Muscle layer of colon (tissue), 2 donors: ENCODE measurements around the gene TMCO4.
"Not testable (repeated sequence)": the region's sequence is repeated elsewhere in the genome, so short reads cannot be mapped to it uniquely, and the experiment has no call there.

Experiments
- H3K27ac ChIP-seq: one replicate; pipeline ENCODE4 v1.7.0; 2013; ENCODE audit warnings: low read depth, mild to moderate bottlenecking, low read length, moderate library complexity
- H3K27me3 ChIP-seq, 2 donors: one replicate each; pipeline ENCODE4 v1.7.0; 2013; ENCODE audit warnings: low read length in 2 of 2, mild to moderate bottlenecking in 2 of 2; ENCODE audit not compliant: insufficient read depth in 2 of 2, control insufficient read depth in 1 of 2
- H3K36me3 ChIP-seq: one replicate; pipeline ENCODE4 v1.7.0; 2013; ENCODE audit warnings: mild to moderate bottlenecking, low read length; ENCODE audit not compliant: insufficient read depth
- H3K4me1 ChIP-seq: one replicate; pipeline ENCODE4 v1.7.0; 2013; ENCODE audit warnings: mild to moderate bottlenecking, low read length; ENCODE audit not compliant: insufficient read depth
- H3K4me3 ChIP-seq, 2 donors: one replicate each; pipeline ENCODE4 v1.7.0; 2013; ENCODE audit warnings: low read length in 2 of 2, low read depth in 1 of 2, mild to moderate bottlenecking in 1 of 2, moderate library complexity in 1 of 2
- H3K9ac ChIP-seq: one replicate; pipeline ENCODE4 v1.7.0; 2013; ENCODE audit warnings: low read length
- H3K9me3 ChIP-seq: one replicate; pipeline ENCODE4 v1.7.0; 2013; ENCODE audit warnings: mild to moderate bottlenecking, low read length
- donor health status: abdominal sarcoma.
- donor health status: Adenocarcinoma of cecum.

The TMCO4 gene

GRCh38 chr1:19825298-19825697 is 25.6 kb upstream of the TMCO4 start:
- no peak overlapping the region for H3K9ac ChIP-seq
- no peaks in the 10 kb centered on the region for H3K4me1 ChIP-seq
- no peaks in the 10 kb centered on the region for H3K36me3 ChIP-seq
- no peaks in the 10 kb centered on the region for H3K27me3 ChIP-seq
- no peak overlapping the region for H3K4me3 ChIP-seq
- no peaks in the 10 kb centered on the region for H3K9me3 ChIP-seq
- H3K27ac ChIP-seq, result no peak overlapping the region

GRCh38 chr1:19824541-19824940 is 24.8 kb upstream of the TMCO4 start:
- Histone ChIP-seq H3K9me3 (no peaks in the 10 kb centered on the region), H3K4me1 (no peaks in the 10 kb centered on the region), H3K27me3 (no peaks in the 10 kb centered on the region), H3K4me3 (no peak overlapping the region), H3K27ac (no peak overlapping the region), H3K9ac (no peak overlapping the region), H3K36me3 (no peaks in the 10 kb centered on the region)

GRCh38 chr1:19824036-19824435 is 24.3 kb upstream of the TMCO4 start:
- H3K36me3 ChIP-seq, result no peaks in the 10 kb centered on the region
- no peaks in the 10 kb centered on the region for H3K9me3 ChIP-seq
- no peak overlapping the region for H3K27ac ChIP-seq
- H3K9ac ChIP-seq, result no peak overlapping the region
- no peaks in the 10 kb centered on the region for H3K4me1 ChIP-seq
- H3K4me3 ChIP-seq, result no peak overlapping the region
- H3K27me3 ChIP-seq, result no peaks in the 10 kb centered on the region

GRCh38 chr1:19819701-19820100 is 20.0 kb upstream of the TMCO4 start:
- Histone ChIP-seq H3K27me3 (no peaks in the 10 kb centered on the region), H3K9me3 (no peaks in the 10 kb centered on the region), H3K4me1 (no peaks in the 10 kb centered on the region), H3K4me3 (no peak overlapping the region), H3K36me3 (no peaks in the 10 kb centered on the region), H3K27ac (no peak overlapping the region), H3K9ac (no peak overlapping the region)

GRCh38 chr1:19818324-19818723 is 18.6 kb upstream of the TMCO4 start:
- no peak overlapping the region for H3K4me3 ChIP-seq
- H3K36me3 ChIP-seq, result no peaks in the 10 kb centered on the region
- no peak overlapping the region for H3K9ac ChIP-seq
- H3K27me3 ChIP-seq, result no peaks in the 10 kb centered on the region
- H3K9me3 ChIP-seq, result no peaks in the 10 kb centered on the region
- no peaks in the 10 kb centered on the region for H3K4me1 ChIP-seq
- H3K27ac ChIP-seq, result no peak overlapping the region

- no peaks in the 10 kb centered on the region for H3K4me1 ChIP-seq
- H3K36me3 ChIP-seq, result no peaks in the 10 kb centered on the region
- H3K9me3 ChIP-seq, result no peaks in the 10 kb centered on the region
- no peak overlapping the region for H3K9ac ChIP-seq
- H3K27me3 ChIP-seq, result no peaks in the 10 kb centered on the region
- no peak overlapping the region for H3K27ac ChIP-seq
- no peak overlapping the region for H3K4me3 ChIP-seq
Measured at GRCh38 chr1:19817160-19817559, 17.4 kb upstream of the TMCO4 start.

- not testable (repeated sequence) for H3K4me1 ChIP-seq, H3K9me3 ChIP-seq, H3K4me3 ChIP-seq, H3K27ac ChIP-seq, H3K9ac ChIP-seq, H3K36me3 ChIP-seq, H3K27me3 ChIP-seq
Measured at GRCh38 chr1:19816737-19817086, 17.0 kb upstream of the TMCO4 start.

- no peaks in the 10 kb centered on the region for H3K9me3 ChIP-seq
- H3K4me1 ChIP-seq, result no peaks in the 10 kb centered on the region
- H3K4me3 ChIP-seq, result no peak overlapping the region
- no peak overlapping the region for H3K9ac ChIP-seq
- no peaks in the 10 kb centered on the region for H3K27me3 ChIP-seq
- no peak overlapping the region for H3K27ac ChIP-seq
- no peaks in the 10 kb centered on the region for H3K36me3 ChIP-seq
Measured at GRCh38 chr1:19815801-19816736, 16.4 kb upstream of the TMCO4 start.

GRCh38 chr1:19814681-19815503 is 15.2 kb upstream of the TMCO4 start, which contains the start of gene RNF186:
Gene RNF186 (minus strand): TSS chr1:19815283. CDS start chr1:19815101, 182 bp downstream.
- no peaks in the 10 kb centered on the region for H3K9me3 ChIP-seq
- no peaks in the 10 kb centered on the region for H3K27me3 ChIP-seq
- H3K4me3 ChIP-seq, result no peak within 1 kb of the TSS

GRCh38 chr1:19814244-19814661 is 14.5 kb upstream of the TMCO4 start:
- Histone ChIP-seq H3K9ac (no peak overlapping the region), H3K27ac (no peak overlapping the region), H3K36me3 (no peaks in the 10 kb centered on the region), H3K4me3 (no peak overlapping the region), H3K9me3 (no peaks in the 10 kb centered on the region), H3K27me3 (no peaks in the 10 kb centered on the region), H3K4me1 (no peaks in the 10 kb centered on the region)

More at GRCh38 chr1:19814681-19815503, 15.2 kb upstream of the TMCO4 start, which contains the start of gene RNF186:
- no peaks in the 10 kb centered on the region for H3K36me3 ChIP-seq
- no peak within 1 kb of the TSS for H3K9ac ChIP-seq
- no peaks in the 10 kb centered on the region for H3K4me1 ChIP-seq
- no peak within 1 kb of the TSS for H3K27ac ChIP-seq

GRCh38 chr1:19813643-19813960 is 13.9 kb upstream of the TMCO4 start:
- H3K27ac ChIP-seq, result no peak overlapping the region

More at GRCh38 chr1:19813643-19813960, 13.9 kb upstream of the TMCO4 start:
- no peaks in the 10 kb centered on the region for H3K36me3 ChIP-seq
- H3K9ac ChIP-seq, result no peak overlapping the region
- no peaks in the 10 kb centered on the region for H3K27me3 ChIP-seq
- no peaks in the 10 kb centered on the region for H3K9me3 ChIP-seq
- H3K4me1 ChIP-seq, result no peaks in the 10 kb centered on the region
- H3K4me3 ChIP-seq, result no peak overlapping the region
